ENCODE measurements around the gene HTR4.

HTR4 gene

DNA sequence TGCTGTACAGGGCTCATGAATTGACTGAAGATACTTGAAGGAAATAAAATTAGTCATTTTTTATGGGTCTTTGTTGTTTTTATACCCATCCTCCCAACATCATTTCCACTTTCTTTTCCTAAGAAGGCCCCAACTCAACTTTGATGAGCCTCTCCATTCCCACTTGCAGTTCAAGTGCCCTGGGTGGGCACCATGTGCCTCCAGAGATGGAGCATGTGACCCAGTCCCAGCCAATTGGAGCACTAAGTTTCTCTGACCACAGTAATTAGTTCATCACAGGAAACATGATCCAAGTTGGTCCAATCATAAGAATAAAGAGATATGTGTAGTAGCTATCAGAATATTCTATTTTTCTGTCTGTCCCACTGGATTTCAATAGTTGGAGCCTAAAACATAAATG lies 46.9 kb downstream of the HTR4 start:
- TF ChIP-seq GATA1 (IDR thresholded peaks at IDR 0.05; ENCODE audit: low read depth, low read length) (no peak), POLR2A (IDR thresholded peaks at IDR 0.05; ENCODE audit: low read length) (no peak)
- no peak for DNase-seq

DNA sequence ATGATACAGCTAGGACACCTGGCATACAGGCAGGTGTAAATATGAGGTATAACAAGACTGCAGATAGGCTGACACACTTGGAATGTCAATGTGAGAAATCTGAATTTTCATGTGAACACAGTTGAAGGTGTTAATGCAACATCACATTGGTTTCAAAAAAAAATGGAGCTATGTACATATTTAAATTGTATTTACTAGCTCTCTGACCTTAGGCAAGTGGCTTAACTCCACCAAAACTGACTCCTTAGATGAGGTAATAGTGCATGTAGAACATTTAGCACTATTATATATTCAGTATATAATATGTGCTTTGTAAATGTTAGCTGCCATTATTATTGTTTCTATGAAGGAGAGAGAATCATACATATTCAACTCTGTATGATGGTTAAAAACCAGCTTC lies 48.0 kb downstream of the HTR4 start:
- TF ChIP-seq POLR2A (IDR thresholded peaks at IDR 0.05; ENCODE audit: low read length): no peak
- no peak for TF ChIP-seq GATA1 (IDR thresholded peaks at IDR 0.05; ENCODE audit: low read depth, low read length)
- DNase-seq: no peak

DNA sequence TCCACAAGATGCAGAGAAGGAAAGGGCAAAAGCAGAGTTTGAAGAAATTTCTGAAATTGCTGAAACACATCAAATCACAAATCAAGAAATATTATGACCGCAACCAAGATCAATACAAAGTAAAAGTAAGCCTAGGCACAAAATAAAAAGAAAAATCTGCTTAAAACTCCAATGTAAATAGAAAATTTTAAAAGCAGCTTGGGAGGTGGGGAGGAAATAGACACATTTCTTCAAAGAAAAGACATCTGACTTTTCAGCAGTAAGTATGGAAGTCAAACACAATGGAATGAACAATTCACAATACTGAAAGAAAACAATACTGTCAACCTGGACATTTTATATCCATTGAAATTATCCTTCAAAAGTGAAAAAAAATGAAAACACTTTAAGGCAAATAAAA lies 55.1 kb downstream of the HTR4 start:
- TF ChIP-seq POLR2A (IDR thresholded peaks at IDR 0.05; ENCODE audit: low read length) (no peak), GATA1 (IDR thresholded peaks at IDR 0.05; ENCODE audit: low read depth, low read length) (no peak)
- no peak for DNase-seq

DNA sequence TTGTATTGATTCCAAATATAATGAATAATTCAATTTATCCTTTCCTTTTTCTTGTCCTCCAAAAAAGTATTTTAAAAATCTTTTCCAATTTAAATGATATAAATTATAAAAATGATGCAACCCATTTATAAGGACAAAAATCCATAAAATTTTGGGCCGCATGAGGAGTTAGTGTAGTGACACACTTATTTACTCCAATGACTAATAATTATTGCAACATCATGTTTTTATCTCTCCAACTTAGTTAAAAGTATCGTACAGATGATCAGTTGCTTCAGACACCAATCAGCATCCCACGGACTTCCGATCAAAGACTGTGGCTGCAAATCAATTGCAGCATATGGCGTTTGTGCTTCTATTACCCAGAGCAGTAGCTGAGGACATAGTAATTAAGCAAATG lies 58.6 kb downstream of the HTR4 start:
- DNase-seq: no peak
- TF ChIP-seq POLR2A (IDR thresholded peaks at IDR 0.05; ENCODE audit: low read length) (no peak), GATA1 (IDR thresholded peaks at IDR 0.05; ENCODE audit: low read depth, low read length) (no peak)

DNA sequence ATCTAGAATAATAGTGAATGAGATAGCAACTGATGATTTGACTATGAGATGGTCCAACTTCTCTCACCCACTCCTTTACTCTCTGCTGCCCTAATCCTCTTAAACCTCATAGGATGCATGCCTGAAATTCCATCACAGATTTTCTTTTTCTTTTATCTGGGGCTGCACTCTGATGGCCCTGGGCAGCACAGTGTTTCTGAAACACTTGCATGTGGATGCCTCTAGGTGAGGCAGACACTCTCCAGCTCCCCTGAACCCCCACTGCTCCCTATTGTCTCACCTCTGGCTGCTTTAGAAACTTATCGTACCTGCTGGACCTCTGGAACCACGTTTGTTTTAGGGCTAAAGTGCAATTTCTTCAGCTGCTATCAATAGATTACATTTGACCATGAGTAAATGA lies 67.5 kb downstream of the HTR4 start:
- no peak for TF ChIP-seq GATA1 (IDR thresholded peaks at IDR 0.05; ENCODE audit: low read depth, low read length)
- TF ChIP-seq POLR2A (IDR thresholded peaks at IDR 0.05; ENCODE audit: low read length): no peak
- DNase-seq: no peak

DNA sequence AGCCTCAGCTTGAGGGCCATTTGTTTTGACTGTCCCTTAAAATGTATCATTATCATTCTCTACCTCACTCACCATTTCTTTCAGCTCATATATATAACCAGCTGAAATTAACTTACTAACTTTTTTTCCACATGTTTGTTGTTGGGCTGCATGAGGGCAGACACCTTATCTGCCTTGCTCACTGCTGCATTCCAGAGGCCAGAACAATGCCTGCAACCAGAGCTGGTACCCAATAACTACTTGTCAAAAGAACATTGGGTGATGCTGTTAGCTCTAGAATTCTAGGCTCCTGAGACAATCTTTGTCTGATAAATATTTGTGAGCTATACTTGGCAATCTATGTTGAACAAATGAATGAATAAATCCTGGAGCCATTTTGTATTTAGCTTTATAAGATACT lies 68.3 kb downstream of the HTR4 start:
- no peak for DNase-seq
- TF ChIP-seq GATA1 (IDR thresholded peaks at IDR 0.05; ENCODE audit: low read depth, low read length): no peak
- TF ChIP-seq POLR2A (IDR thresholded peaks at IDR 0.05; ENCODE audit: low read length): no peak

DNA sequence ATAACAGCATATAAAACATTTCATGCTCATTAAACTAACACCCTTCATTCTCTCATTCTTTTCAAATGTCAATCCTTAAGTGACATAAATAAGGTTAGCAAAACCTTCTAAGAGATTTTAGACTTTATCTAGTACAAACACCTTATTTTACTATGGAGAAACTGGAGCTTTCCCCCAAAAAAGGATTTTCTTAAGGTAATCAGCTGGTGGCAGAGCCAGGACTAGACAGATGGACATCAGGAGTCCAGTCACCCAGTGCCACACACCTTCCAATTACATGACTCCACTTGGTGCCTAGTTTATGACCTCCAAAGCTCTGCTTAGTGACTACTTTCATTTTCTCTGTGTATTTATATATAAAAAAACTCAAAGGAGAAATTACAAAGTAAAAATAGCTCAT lies 70.2 kb downstream of the HTR4 start:
- no peak for TF ChIP-seq GATA1 (IDR thresholded peaks at IDR 0.05; ENCODE audit: low read depth, low read length)
- DNase-seq: no peak

DNA sequence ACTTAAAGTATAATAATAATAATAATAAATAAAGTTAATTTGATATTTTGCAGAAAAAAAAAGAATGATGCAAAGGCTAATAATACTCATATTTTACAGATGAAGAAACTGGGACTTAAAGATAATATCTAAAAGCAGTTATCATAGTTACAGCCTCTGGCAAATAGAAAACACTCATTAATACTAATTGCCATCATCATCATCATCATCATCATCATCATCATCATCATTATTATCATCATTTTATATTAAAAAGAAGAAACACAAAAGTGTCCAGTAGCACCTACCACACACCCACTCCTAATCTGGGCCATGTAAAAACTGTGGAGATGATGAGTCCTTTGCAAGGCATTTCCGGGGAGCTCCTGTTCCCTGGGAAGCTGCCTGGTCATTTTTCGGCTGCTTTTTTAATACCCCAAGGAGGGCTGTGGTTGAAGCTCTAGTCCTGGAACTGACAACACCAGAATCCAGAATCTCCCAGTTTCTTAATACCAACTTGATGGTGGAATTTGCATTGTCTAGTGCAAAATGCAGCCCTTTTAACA lies 70.8 kb downstream of the HTR4 start:
- TF ChIP-seq GATA1 (IDR thresholded peaks at IDR 0.05; ENCODE audit: low read depth, low read length) (no peak), POLR2A (IDR thresholded peaks at IDR 0.05; ENCODE audit: low read length) (no peak)
- DNase-seq: no peak

DNA sequence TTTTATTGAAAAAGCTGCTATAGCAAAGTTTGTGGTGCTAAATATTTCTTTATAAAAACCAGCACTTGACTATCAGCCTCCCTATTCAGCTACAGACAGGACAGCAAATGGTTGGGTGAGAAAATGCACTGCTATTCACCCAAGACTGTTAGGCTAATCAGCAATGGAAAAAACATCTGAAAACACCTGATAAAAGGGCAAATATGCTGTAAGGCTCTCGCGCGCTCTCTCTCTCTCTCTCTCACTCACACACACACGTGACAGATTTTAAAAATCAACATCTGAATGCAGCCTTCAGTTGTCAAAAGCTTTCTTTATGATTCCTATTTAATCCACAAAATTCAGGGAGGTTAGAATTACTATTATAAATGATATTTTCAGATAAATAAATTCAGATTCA lies 80.2 kb downstream of the HTR4 start:
- DNase-seq: no peak
- TF ChIP-seq POLR2A (IDR thresholded peaks at IDR 0.05; ENCODE audit: low read length) (no peak), GATA1 (IDR thresholded peaks at IDR 0.05; ENCODE audit: low read depth, low read length) (no peak)

DNA sequence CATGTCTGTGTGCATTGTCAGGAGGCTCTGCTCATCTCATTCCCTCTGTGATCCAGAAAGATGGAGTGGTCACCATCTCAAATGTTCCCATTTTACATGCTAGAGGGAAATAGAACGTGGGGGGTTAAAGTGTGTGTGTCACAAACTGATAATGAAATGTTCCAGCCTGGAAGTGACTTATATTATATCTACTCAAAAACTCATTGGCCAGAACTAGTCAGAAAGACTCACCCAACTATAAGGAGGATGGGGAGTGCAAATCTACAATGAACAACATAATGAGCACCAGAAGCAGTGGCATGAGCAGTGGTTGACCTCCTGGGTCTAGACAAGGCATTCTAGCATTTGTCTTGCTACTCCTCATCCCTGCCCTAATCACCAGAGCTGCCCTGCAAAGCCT lies 81.0 kb downstream of the HTR4 start:
- TF ChIP-seq POLR2A (IDR thresholded peaks at IDR 0.05; ENCODE audit: low read length) (no peak), GATA1 (IDR thresholded peaks at IDR 0.05; ENCODE audit: low read depth, low read length) (no peak)
- no peak for DNase-seq

DNA sequence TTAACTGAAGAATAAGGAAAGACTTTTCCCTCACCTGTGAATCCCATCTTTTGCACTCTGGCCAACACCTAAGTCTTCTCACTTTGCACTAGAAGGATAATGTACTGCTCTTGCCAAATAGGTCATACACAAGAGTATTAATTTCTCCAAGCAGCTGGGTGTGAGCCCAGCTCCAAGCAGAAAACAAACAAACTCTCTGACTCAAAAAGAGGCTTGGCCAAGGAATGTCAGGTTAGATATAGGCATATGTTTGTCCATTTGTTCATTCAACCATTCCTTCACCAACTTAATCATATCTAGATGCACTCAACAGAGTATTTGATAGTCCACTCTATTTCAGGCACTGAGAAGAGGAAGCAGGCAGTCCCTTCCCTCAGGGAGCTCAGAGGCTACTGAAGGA lies 84.4 kb downstream of the HTR4 start:
- TF ChIP-seq POLR2A (IDR thresholded peaks at IDR 0.05; ENCODE audit: low read length) (no peak), GATA1 (IDR thresholded peaks at IDR 0.05; ENCODE audit: low read depth, low read length) (no peak)
- no peak for DNase-seq

DNA sequence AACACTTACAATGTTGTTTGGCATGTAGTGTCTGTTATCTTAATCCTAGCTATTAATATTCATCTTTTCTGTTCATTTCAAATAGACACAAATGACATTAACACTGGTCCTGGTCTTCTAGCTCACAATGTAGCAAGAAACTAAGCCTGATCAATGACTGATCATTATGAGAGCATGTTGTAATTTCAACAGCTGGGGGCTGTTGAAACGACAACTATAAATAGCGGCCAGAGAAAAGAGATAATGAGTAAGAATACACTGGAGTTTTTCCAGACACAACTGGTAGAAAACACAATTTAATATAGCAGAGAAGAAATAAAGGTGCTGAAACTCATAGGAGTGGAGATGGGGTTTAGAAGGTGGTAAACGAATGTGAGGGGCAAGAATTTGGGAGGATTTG lies 89.2 kb downstream of the HTR4 start:
- DNase-seq: no peak
- no peak for TF ChIP-seq GATA1 (IDR thresholded peaks at IDR 0.05; ENCODE audit: low read depth, low read length)
- TF ChIP-seq POLR2A (IDR thresholded peaks at IDR 0.05; ENCODE audit: low read length): no peak

DNA sequence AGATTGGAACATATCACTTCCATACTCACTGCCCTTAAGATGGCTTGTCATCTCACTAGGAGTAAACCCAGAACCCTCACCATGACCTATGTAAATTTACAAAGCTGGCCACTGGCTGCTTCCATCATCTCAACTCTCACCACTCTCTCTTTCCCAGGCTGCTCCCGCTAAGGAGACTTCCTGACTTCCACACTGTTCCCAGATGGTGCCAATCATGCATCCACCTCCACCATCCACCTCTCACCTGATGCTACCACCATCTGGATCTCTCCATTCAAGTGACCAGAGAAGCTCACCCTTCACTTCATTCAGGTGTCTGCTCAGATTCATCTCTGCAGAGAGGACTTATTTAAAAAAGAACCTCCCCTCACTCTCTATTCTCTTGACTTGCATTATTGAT lies 91.3 kb downstream of the HTR4 start:
- TF ChIP-seq GATA1 (IDR thresholded peaks at IDR 0.05; ENCODE audit: low read depth, low read length): no peak
- TF ChIP-seq POLR2A (IDR thresholded peaks at IDR 0.05; ENCODE audit: low read length): no peak
- DNase-seq: no peak

DNA sequence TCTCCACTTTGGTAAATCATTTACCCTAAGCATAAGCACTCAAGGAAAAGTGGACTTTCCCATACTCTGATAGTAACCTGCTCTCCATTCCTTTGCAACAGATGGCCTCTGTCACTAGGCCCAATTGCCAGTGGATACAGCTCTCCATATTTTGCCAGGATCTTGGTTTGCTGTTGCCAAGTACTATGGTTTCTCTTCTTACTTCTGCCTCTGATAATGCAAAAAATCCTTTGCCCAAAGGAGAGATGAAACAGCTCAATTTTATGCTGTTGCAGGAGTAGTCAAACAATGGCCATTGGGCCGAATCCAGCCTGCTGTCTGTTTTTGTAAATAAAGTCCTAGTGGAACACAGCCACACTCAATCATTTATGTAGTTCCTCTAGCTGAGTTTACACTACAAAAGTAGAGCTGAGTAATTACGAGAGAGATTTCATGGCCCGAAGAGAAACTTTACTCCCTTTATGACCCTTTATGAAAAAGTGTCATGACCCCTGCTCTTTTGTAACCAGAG lies 92.5 kb downstream of the HTR4 start:
- TF ChIP-seq GATA1 (IDR thresholded peaks at IDR 0.05; ENCODE audit: low read depth, low read length): no peak
- TF ChIP-seq POLR2A (IDR thresholded peaks at IDR 0.05; ENCODE audit: low read length): no peak
- no peak for DNase-seq

DNA sequence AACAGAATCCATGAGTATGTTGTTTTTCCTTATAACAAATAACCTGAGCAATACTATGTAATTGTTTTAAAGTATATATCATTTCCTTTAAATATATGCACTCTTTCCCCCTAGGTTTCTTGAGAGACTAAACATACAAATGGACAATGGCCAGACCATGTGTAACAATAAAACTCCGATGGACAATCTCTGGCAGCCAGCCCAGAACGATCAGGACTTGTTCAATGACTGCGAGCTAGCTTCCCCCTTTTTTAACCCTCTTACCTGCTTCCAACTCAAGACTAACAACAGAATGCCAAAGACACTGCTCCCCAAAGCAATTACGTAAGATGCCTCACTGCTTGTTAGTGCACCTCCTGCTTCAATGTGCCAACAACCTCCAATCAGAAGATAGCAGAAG lies 94.9 kb downstream of the HTR4 start:
- no peak for DNase-seq
- TF ChIP-seq POLR2A (IDR thresholded peaks at IDR 0.05; ENCODE audit: low read length): no peak
- TF ChIP-seq GATA1 (IDR thresholded peaks at IDR 0.05; ENCODE audit: low read depth, low read length): no peak

DNA sequence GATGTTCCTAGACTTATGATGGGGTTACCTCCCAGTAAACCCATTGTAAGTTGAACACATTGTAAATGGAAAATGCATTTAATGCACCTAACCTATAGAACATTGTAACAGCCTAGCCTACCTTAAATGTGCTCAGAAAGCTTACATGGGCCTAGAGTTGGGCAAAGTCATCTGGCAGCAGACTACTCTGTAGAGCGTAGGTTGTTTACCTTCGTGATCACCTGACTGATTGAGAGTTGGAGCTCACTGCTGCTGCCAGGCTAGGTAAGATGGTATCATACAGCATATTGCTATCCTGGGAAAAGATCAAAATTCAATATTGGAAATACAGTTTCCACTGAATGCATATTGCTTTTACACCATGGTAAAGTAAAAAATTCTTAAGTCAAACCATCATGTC lies 95.4 kb downstream of the HTR4 start:
- no peak for DNase-seq
- TF ChIP-seq POLR2A (IDR thresholded peaks at IDR 0.05; ENCODE audit: low read length) (no peak), GATA1 (IDR thresholded peaks at IDR 0.05; ENCODE audit: low read depth, low read length) (no peak)
